ENCODE results near the gene CACNA2D4. TPM values are rescaled to one million over a fixed set of nuclear protein-coding genes. Genes with fewer than 3 reads are reported as not detected.

Gene CACNA2D4
- total RNA-seq, 4 donors from 2014 or later: 3.3 to 29.1 (median 11.5) TPM

DNA sequence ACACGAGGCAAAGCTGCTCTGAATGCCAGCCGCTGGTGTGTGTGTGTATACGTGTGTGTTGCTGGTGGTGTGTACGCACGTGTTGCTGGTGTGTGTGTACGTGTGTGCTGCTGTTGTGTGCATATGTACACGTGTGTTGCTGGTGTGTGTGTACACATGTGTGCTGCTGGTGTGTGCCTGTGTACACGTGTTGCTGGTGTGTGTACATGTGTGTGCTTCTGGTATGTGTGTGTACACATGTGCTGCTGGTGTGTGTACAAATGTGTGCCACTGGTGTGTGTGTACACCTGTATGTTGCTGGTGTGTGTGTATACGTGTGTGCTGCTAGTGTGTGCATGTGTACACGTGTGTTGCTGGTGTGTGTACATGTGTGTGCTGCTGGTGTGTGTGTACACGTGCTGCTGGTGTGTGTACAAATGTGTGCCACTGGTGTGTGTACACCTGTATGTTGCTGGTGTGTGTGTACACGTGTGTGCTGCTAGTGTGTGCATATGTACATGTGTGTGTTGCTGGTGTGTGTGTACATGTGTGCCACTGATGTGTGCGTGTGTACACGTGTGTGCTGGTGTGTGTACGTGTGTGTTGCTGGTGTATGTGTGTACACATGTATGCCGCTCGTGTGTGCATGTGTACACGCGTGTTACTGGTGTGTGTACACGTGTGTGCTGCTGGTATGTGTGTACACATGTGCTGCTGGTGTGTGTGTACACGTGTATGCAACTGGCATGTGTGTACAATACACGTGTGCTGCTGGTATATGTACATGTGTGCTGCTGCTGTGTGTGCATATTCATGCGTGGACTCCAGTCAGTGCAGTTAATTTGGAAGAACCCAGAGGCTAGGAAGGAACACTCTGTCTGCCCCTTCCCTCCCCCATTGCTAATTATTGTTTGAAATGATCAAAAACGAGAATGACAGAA, 47.2 kb downstream of the CACNA2D4 start:
- TF ChIP-seq CTCF (IDR thresholded peaks at IDR 0.05; ENCODE audit: low read depth): no peak

GRCh38 chr12:1870086-1870485, 48.4 kb downstream of the CACNA2D4 start:
- no peak for TF ChIP-seq CTCF (IDR thresholded peaks at IDR 0.05; ENCODE audit: low read depth)

GRCh38 chr12:1869145-1869544, 49.3 kb downstream of the CACNA2D4 start:
- no peak for TF ChIP-seq CTCF (IDR thresholded peaks at IDR 0.05; ENCODE audit: low read depth)

DNA sequence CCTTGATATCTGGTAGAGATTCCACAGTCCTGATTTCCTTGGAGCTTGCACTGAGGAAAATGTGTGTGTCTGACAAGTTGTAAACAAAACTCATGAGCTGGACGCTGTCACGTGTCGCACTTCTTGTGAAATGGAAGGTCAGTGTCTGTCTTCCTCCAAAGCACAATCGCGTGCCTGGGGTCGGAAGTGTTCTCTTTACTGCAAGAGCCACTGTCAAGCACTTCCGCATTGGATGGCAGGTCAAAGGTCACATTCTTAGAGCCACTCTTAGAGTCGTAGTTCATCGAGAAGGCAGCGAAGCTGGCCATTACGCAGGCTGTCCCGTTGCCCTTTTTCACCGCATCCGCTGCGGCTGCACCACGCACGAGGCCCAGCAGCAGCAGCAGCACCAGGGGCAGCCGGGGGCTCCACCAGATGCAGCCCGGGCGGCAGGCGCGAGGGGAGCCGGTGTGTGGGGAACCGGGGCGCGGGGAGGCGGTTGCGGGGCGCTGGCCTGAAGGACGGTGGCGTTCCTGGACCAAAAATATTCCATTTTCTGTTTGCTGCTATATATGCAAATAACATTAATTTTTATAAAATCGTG, 53.1 kb downstream of the CACNA2D4 start:
- TF ChIP-seq CTCF (IDR thresholded peaks at IDR 0.05; ENCODE audit: low read depth): no peak

DNA sequence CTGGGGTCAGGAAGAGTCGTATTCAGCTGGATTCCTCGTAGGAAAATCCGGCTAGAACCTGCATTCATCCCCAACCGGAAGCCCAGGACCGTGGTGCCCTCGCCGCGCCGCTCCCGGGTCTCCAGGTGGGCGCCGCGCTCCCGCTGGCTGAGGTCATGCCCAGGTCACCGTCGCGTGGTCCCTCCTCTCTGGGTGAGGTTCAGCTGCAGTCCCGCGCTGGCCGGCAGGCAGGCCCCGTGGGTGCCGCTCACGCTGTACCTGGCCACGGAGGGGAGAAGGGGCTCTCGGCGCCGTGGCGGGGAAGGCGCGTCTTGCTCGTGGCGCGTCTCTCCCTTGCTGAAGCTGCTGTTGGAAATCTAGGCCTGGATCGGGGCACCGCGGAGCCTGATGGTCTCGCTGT, 53.6 kb downstream of the CACNA2D4 start:
- TF ChIP-seq CTCF (IDR thresholded peaks at IDR 0.05; ENCODE audit: low read depth): no peak

DNA sequence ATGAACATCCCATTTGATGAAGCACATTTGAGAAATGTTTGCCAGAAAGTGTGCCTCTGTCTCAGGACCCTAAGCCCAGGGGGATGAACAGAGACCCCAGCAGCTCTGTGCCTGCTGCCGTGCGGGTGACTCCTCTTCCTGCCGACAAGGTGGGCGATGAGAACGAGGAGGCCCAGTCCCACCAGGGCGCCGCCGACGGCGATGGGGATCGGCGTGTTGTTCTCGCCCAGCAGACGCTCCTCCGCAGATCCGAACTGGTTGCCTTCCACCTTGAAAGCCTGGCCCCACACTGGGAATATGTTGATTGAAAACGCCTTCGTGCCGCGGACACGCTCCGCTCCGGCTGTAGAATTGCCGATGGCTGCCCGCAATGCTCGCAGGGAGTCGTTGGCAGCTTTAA, 54.0 kb downstream of the CACNA2D4 start:
- TF ChIP-seq CTCF (IDR thresholded peaks at IDR 0.05; ENCODE audit: low read depth): no peak

- TF ChIP-seq CTCF (IDR thresholded peaks at IDR 0.05; ENCODE audit: low read depth): no peak
Measured at GRCh38 chr12:1863823-1864222, 54.6 kb downstream of the CACNA2D4 start.
